ENCODE results near the gene ATG5.

ATG5 gene

GRCh38 chr6:106180208-106180607 is 145.4 kb downstream of the ATG5 start:
- DNase-seq (ENCODE audit: low spot score): no peak

DNA sequence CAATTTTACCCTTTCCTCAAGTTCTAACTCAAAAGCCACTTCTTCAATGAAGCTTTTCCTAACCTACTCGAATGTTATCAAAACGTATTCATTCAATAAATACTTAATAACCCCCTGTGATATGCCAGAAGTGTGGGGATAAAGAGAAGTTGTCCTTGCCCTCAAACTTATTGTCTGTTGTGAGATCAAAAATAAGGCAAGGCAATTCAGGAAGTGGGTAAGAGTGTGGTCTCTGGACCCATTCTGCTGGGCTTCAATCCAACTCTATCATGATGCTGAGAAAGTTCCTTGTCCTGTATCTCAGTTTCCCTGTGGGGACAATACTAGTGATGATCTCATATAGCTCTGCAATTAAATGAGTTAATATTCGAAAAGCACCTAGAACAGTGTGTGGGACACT is 146.7 kb downstream of the ATG5 start:
- no peak for DNase-seq (ENCODE audit: low spot score)

DNA sequence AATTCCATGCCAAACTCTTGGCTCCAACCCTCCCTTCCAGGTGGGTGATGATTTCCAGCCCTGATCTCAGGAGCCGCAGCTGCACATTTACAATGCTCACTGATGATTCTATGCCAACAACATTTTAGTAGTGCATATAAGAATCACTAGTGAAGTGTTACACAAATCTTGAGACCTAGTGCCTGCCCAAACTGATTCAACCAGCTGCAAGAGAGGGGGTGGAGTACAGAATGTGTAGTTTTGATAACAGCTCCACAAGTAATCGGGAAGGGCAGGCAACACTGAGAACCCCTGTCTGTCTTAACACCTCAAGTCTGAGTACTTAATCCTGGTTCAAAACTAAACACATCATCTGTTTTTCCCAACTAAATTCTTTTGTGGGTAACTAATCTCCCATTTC is 147.8 kb downstream of the ATG5 start:
- DNase-seq (ENCODE audit: low spot score): no peak

DNA sequence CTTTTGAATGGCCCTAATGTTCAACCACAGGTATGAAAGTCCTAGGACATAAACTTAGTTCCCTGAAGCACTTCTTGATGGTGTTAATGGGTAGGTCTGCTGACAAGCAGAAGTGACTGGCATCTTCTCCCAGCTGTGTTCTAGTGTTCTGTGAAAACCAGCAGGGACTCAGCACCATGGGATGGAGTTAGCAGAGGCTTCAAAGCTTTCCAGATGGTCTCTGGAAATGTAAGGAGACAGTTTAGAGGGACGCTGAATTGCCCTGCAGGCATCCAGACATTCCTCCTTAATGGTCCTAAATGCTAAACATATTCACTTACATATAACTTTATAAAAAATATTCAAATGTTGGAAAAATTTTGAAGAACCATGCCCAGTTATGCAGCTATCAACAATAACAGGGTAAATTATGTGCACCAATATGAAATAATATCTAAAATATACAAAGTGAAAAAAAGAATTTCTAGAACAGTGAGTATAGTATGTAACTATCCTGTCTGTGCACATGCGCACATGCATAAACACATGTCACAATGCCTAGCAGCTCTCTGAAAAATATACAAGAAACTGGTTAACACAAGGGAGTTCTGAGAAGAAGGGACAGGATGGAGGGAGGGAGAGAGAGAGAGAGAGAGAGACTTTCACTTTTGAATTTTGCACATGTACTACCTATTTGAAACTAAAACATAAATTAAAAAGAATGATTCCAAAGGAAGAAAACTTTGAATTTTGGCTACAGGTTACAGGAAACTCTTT is 152.3 kb downstream of the ATG5 start:
- DNase-seq (ENCODE audit: low spot score): no peak

GRCh38 chr6:106170030-106170791 is 155.3 kb downstream of the ATG5 start:
- DNase-seq (ENCODE audit: low spot score): no peak

- DNase-seq (ENCODE audit: low spot score): no peak
Measured at GRCh38 chr6:106169517-106169916, 156.0 kb downstream of the ATG5 start.

- no peak for DNase-seq (ENCODE audit: low spot score)
Measured at GRCh38 chr6:106168097-106168888, 157.3 kb downstream of the ATG5 start.

- DNase-seq (ENCODE audit: low spot score): no peak
Measured at GRCh38 chr6:106167096-106167814, 158.3 kb downstream of the ATG5 start.

GRCh38 chr6:106165885-106166485 is 159.6 kb downstream of the ATG5 start:
- no peak for DNase-seq (ENCODE audit: low spot score)

GRCh38 chr6:106163966-106164877 is 161.3 kb downstream of the ATG5 start:
- peak; percentile 76 for DNase-seq (ENCODE audit: low spot score)

DNA sequence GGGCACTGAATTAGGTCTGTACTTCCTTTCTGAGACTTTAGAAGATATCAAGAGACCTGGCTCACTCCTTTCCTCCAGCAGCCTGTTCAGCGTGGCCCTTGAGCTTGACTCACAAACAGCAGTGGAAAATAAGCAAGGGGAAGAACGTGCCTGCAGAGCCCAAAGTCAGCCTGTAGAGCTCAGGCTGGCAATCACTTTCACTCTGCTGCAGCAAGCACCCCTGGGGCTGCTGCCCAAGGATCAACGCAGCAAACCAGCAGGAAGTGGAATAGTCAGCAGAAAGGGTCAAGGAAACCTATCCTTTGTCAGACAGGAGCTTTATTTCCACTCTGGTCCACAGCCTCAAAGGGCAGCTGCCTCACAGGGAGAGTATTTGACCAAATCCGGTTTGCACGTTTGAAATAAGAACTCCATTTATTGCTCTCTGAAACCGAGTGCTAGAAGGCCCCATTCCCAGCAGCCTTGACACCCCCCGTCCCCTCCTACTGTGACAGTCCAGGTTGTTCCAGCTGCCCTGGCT is 162.1 kb downstream of the ATG5 start:
- peak; percentile 74 for DNase-seq (ENCODE audit: low spot score)

DNA sequence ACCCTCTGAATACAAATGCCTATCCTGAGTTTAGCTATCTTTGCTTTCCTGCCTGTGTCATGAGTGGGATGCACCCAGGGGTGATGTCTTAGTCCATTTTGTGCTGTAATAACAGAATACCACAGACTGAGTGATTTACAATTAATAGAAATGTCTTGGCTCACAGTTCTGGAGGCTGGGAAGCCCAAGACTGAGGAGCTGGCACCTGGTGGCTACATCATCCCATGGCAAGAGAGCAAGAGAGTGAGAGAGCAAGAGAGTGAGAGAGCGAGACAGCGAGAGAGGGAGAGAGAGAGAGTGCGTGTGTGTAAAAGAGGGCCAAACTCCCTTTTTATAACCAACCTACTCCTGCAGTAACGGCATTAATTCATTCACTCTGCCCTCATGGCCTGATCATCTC is 162.6 kb downstream of the ATG5 start:
- no peak for DNase-seq (ENCODE audit: low spot score)

- no peak for DNase-seq (ENCODE audit: low spot score)
Measured at GRCh38 chr6:106161893-106162292, 163.7 kb downstream of the ATG5 start.

DNA sequence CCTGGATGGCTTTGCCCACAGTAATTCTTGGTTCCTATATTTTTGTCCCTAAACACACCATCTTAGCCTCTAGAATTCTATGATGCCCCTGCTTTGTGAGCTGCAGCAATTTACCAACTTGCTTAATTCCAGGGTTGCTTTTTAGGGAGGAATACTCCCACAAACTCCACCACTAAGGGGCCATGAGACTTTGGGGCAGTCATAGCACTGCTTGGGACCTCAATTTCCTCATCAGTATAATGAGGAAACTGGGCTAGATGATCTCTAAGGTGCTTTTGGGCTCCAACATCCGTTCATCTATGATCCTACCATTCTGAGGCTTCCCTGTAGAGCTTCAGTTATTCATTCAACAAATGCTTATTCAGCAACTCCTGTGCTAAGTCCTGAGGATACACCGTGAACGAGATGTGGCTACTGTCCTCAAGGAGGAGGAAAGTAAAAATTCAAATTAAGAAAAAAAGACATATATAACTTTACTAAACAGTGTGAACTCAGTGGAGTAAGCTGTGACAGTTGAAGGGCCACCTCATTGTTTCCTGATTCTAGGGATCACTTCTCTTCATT is 164.2 kb downstream of the ATG5 start:
- DNase-seq (ENCODE audit: low spot score): no peak

GRCh38 chr6:106160189-106160588 is 165.4 kb downstream of the ATG5 start:
- DNase-seq (ENCODE audit: low spot score): no peak

DNA sequence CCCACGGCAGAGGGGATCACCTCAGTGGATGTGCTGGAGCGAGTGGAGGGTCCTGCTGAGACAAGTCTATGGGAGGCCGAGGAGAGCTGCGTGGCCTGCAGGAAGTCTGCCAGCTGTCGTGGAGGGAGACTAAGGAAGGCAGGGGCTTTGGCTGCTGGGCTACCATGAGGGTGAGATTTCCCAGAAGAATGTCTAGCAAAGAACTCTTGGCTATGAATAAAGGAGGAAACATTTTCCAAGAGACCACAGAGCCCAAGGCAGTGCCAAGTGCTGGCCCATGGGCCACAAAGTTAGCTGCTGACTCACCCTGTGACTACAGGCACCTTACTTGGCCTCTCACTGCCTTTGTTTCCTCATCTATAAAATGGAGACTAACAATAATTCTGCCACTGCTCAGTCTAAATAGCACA is 166.0 kb downstream of the ATG5 start:
- DNase-seq (ENCODE audit: low spot score): peak; percentile 93

DNA sequence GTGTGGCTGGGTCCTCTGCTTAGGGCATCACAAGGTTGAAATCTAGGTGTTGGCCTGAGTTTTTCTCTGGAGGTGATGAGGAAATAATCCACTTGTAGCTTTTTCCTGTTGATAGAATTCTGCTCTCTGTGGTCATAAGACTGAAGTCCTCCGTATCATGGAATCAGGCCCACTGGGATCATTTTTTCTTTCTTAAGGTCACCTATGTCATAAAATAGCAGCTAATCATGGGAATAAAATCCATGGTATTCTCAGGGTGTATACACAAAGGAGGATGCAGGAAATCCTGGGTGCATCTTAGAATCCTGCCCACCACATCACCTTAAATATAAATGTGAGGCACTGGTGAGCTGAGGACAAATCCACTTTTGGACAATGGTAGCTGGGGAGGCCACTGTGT is 166.7 kb downstream of the ATG5 start:
- no peak for DNase-seq (ENCODE audit: low spot score)

- DNase-seq (ENCODE audit: low spot score): no peak
Measured at GRCh38 chr6:106156863-106157262, 168.7 kb downstream of the ATG5 start.

- no peak for DNase-seq (ENCODE audit: low spot score)
Measured at GRCh38 chr6:106156413-106156812, 169.1 kb downstream of the ATG5 start.
